C4-2B (cell line): ENCODE data around the gene TRPC4.

ENCODE experiments used
- CTCF ChIP-seq: fragments of 450-650 bp; conservative IDR thresholded peaks from 2 replicates; pipeline ENCODE4 v1.5.1; 2017; ENCODE audit warnings: mild to moderate bottlenecking
- ZFX ChIP-seq: fragments of 450-650 bp; IDR thresholded peaks from 2 replicates; pipeline ENCODE4 v1.6.1; 2017

GRCh38 chr13:37716420-37717195 lies 153.0 kb downstream of the TRPC4 start:
- no peak for TF ChIP-seq CTCF
- no peak for TF ChIP-seq ZFX
